Islet precursor cell (in vitro differentiated cells): ENCODE results near the gene HAUS3.
"Not testable (repeated sequence)": the region's sequence is repeated elsewhere in the genome, so short reads cannot be mapped to it uniquely, and the experiment has no call there.

Experiments
- DNase-seq: peaks from one replicate; pipeline ENCODE4 v3.0.0-alpha.2; 2018

Gene HAUS3

DNA sequence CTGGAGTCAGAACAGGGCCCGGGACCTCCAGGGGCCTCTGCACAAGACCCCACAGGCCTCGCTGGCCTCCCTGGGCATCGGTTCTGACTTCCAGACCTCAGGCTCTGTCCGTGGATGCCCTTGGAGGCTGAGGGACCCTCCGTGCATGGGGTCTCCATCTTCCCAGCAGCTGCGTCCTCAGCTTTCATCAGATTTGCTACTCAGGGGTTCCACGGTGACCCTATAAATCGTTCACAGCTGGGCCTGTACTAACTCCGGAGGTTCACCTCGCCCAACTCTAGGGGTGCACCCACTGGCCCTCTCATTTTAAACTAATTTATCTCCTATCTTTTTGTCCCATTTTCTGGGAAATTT, 33.1 kb upstream of the HAUS3 start:
- not testable (repeated sequence) for DNase-seq

- DNase-seq: no peak
Observed at GRCh38 chr4:2274320-2275043, 32.6 kb upstream of the HAUS3 start.

DNA sequence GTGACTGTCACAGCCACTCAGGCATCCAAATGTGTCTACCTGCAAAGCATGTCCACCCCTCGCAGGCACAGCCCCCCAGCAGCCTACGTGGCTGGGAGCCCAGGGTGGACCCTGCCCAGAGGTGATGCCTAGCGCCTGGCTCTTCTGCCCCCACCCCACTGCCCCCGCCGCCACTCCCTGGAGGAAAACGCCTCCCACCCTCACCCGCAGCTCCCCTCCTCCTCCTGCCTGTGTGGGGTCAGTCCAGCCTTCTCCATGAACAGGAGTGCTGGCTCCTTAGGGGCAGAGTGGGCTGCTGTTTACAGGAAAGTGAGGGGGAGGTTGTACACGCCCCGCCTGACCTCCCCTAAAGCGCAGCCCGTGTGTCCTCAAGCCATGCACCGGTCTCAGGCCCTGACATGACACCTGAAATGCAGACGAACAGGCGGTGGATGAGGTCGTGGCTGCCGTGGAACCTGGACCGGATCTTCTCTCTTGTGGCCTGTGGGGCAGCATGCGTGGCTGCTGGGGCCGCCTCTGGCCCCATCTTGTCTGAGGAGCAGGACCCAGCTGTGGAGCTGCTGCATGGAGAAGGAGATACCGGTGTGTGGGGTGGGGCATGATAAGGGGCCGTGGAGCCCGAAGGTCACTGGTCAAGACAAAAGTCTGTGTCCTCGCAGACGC, 31.9 kb upstream of the HAUS3 start:
- no peak for DNase-seq

DNA sequence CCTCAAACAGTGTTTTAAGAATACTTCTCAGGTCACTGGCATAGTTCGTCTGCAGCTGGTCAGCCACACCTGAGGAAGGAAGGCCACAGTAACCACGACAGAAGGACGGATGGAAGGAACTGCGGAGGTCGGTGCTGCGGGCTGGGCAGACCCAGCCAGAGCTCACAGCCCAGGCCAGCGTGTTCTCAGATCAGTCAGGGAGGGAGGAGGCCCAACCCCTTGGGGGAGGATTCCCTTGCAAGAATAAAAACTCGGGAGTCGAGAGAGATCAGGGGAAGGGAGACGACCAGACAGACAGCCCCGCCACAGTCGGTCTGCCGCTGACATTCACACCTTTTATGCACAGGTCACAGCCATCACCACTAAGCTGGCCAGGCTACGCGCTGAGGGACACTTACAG, 31.3 kb upstream of the HAUS3 start:
- DNase-seq: no peak

GRCh38 chr4:2272828-2273120, 30.9 kb upstream of the HAUS3 start:
- no peak for DNase-seq

DNA sequence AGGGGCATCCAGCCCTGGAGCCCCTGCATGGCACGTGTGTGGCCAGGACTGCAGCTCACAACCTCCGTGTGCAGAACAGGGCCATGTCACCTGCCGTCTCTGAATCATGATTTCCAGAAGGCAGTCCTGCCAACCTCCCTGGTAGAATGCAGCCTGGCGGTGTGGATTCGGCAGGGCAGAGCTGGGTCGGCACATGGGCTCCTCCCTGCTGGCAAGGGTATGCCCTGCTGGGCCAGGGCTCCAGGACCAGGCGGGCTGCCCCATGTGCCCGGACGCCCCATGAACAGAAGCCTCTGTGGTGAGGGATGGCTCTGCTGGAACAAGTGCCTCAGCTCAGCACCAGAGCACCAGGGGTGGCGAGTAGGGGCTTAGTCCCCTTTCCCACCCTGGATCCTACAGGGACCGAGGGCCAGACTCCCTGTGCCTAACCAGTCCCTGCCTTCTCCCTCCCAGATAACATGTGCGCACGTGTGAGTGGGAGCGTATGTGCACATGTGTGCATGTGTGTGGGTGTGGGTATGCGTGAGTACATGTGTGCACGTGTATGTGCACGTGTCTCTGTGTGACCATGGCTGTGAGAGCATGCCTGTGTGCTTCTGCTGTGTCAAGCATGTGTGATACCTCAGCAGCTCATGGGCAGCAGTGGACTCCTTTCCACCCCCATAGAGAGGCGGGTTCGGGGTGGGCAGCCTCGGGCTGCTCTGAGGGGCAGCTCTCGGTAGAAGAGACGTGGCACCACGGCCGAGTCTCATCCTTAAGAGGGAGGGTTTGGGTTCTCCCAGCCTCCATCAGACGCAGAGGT, 30.3 kb upstream of the HAUS3 start:
- DNase-seq: no peak

- no peak for DNase-seq
Observed at GRCh38 chr4:2271279-2272025, 29.5 kb upstream of the HAUS3 start.

DNA sequence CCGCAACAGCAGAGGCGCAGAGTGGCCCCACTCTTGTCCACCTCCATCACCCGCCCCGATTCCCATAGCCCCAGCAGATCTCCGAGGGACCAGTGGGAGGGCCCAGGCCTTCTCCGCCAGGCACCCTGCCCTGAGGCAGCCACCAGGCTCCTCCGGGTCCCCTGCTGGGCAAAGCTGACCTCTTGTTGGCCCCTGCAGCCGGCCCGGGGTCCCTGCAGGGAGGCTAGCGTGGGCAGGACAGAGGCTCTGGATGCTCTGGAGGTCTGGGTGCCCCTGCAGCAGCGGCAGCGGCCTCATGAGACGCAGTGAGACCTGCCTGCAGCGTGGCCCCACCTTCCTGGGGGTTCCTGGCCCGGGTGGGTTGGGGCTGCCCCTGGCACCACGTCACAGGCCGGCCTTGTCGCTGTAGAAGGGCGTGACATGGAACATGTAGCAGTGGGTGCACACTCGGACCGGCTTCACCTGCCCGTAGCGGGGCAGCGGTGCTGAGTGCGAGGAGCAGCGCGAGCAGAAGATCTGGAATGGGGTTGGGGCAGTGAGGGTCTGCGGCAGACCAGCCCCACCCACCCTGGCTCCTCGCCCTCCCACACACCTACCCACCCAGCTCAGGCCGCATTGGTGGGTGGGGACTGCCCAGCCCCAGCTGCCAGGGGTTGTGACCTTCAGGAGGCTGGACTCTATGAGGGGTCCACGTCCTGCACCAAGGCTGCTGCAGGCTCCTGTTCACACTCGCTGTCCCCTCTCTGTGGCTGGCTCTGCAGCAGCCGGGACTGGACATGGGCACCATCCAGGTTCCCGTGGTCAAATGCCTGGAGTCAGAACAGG, 28.6 kb upstream of the HAUS3 start:
- no peak for DNase-seq

DNA sequence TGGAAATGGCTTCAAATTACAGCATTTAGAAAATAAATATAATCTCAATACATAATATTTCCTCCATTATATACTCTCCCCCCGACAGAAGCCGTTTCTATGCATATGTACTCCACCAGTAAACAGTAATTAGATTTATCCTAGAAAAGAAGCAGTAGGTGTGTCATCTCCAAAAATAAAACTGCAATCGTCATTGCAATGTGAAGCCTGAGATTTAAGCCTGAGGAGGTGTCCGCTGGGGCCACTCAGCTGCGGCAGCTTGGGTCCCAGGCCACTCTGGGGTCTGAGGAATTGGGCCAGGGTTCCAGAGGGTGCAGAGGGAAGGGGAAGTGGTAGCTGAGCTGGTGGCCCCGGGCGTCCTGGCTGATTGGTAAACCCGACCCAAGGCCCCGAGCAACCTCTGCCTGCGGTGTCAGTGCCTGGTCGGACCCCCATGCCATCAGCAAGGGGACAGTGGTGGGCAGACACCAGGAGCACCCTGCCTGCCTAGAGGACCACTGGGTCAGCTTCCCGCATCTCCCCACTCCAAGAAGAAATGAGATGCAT, 27.8 kb upstream of the HAUS3 start:
- no peak for DNase-seq

- no peak for DNase-seq
Observed at GRCh38 chr4:2269206-2269531, 27.2 kb upstream of the HAUS3 start.

DNA sequence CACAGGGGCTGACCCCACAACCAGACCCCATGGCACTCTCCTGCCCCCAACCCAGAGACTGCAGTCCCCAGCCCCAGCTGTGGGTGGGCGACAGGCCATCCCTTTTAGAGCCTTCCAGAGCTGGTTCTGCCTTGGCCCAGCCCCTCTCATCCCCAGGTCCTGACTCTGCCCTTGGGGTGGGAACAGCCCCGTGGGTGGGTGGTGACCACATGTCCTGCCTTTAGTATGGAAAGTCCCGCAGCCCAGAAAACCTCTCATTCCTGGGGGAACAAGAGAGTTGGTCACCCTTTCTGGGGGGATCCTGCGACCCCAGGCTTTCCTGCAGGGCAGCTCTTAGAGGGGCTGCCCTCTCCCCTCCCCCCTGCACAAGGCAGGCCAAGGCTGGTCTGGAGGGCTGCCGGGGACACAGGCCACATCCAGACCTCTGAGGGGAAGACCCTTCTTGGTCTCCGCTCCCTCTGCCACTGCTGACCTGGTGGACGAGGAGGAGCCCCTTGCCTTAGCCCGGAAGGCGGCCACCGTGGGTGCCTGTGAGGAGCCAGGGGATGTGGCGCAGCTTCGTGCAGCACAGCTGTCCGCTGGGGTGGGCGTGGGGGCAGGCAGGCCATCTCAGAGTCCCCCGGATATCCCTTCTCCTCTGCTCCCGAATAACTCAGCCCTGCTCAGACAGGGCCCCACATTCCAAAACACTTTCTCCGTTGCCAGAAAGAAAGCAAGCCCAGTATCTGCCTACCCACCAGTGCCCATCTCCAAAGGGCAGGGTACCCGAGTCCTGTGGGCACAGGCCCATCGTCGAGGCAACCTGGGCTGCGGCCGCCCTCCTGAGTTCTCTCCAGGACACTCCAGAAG, 26.7 kb upstream of the HAUS3 start:
- DNase-seq: no peak

GRCh38 chr4:2267841-2268240, 25.9 kb upstream of the HAUS3 start:
- DNase-seq: no peak

- no peak for DNase-seq
Observed at GRCh38 chr4:2267320-2267811, 25.4 kb upstream of the HAUS3 start.

- no peak for DNase-seq
Observed at GRCh38 chr4:2266821-2267220, 24.9 kb upstream of the HAUS3 start.

- DNase-seq: no peak
Observed at GRCh38 chr4:2266181-2266580, 24.3 kb upstream of the HAUS3 start.

- no peak for DNase-seq
Observed at GRCh38 chr4:2265113-2266110, 23.5 kb upstream of the HAUS3 start.

- no peak for DNase-seq
Observed at GRCh38 chr4:2264481-2265041, 22.6 kb upstream of the HAUS3 start.

GRCh38 chr4:2263926-2264321, 22.0 kb upstream of the HAUS3 start:
- no peak for DNase-seq

DNA sequence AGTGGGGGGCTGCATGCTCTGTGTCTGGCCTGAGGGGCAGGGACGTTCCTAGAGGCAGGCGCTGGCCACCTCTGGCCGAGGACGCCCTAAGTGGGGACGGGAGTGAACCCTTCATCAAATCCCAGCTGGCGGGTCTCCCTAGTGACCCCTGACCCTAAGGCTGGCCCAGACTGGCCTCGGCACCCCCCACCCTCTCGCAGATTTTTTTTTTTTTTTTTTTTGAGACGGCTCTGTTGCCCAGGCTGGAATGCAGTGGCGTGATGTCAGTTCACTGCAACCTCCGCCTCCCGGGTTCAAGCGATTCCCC, 21.0 kb upstream of the HAUS3 start:
- DNase-seq: no peak
